Keratinocyte (primary cell): ENCODE results near the gene IFT88.

Source experiments
- EZH2 ChIP-seq: IDR thresholded peaks from one replicate; pipeline ENCODE4 v1.6.1; 2012; ENCODE audit warnings: inconsistent platforms, mild to moderate bottlenecking, low read length, moderate library complexity
- TF ChIP-seq, protein P1 (sequence below), 3 experiments: IDR thresholded peaks in 1 of 3; conservative IDR thresholded peaks in 1 of 3; optimal IDR thresholded peaks in 1 of 3; 2 replicates in 2 of 3; 3 replicates in 1 of 3; pipeline versions ENCODE3 to v1.5.1; 2011; ENCODE audit warnings: low read length in 3 of 3, mild to moderate bottlenecking in 3 of 3, moderate library complexity in 2 of 3, control low read depth in 1 of 3, inconsistent platforms in 1 of 3; ENCODE audit not compliant: insufficient read depth in 2 of 3; ENCODE audit errors: extremely low read depth in 1 of 3

GRCh38 chr13:20566468-20566897 is 474 bp upstream of the IFT88 start:
- TF ChIP-seq EZH2: no peak
- TF ChIP-seq, protein P1, sequence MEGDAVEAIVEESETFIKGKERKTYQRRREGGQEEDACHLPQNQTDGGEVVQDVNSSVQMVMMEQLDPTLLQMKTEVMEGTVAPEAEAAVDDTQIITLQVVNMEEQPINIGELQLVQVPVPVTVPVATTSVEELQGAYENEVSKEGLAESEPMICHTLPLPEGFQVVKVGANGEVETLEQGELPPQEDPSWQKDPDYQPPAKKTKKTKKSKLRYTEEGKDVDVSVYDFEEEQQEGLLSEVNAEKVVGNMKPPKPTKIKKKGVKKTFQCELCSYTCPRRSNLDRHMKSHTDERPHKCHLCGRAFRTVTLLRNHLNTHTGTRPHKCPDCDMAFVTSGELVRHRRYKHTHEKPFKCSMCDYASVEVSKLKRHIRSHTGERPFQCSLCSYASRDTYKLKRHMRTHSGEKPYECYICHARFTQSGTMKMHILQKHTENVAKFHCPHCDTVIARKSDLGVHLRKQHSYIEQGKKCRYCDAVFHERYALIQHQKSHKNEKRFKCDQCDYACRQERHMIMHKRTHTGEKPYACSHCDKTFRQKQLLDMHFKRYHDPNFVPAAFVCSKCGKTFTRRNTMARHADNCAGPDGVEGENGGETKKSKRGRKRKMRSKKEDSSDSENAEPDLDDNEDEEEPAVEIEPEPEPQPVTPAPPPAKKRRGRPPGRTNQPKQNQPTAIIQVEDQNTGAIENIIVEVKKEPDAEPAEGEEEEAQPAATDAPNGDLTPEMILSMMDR (optimal IDR thresholded peaks at IDR 0.05 in 1 of 3, IDR thresholded peaks at IDR 0.05 in 1 of 3, conservative IDR thresholded peaks at IDR 0.05 in 1 of 3; ENCODE audit: extremely low read depth in 1 of 3, insufficient read depth in 2 of 3, low read length in 3 of 3): no peak
